H1 (cell line): ENCODE measurements around the gene BPIFB4. TPM values are rescaled to one million over a fixed set of nuclear protein-coding genes. Genes with fewer than 3 reads are reported as not detected.

ENCODE experiments used
- CTCF ChIA-PET: fragments of 300-600 bp; sonication (Branson Sonifier 250); formaldehyde crosslinking; loops from one replicate; lab custom pipeline; 2021; ENCODE audit not compliant: partially characterized antibody; lab: Charles Lee
- POLR2A ChIA-PET: fragments of 300-600 bp; sonication (Branson Sonifier 250); formaldehyde crosslinking; loops from one replicate; lab custom pipeline; 2021; ENCODE audit warnings: inconsistent platforms; ENCODE audit not compliant: partially characterized antibody; lab: Charles Lee
- DNase-seq, 2 experiments: peaks; one replicate each; pipeline versions ENCODE4 v3.0.0 to v3.0.0-alpha.2; 2010 to 2022; ENCODE audit warnings: low spot score in 2 of 2, low read depth in 1 of 2, mixed read lengths in 1 of 2
- FAIRE-seq: peaks from 2 replicates; lab custom pipeline; 2011; peaks lifted over from hg19 to GRCh38; lab: Jason Lieb, UNC
- H2AFZ ChIP-seq: 2 replicates; pipeline ENCODE4 v1.8.1; 2012; ENCODE audit warnings: low read length, inconsistent platforms
- H2AK5ac ChIP-seq: 2 replicates; pipeline ENCODE4 v1.6.1; 2013; ENCODE audit warnings: low read depth, low read length
- H2BK120ac ChIP-seq: replicated peaks from 2 replicates; pipeline ENCODE3; 2013; ENCODE audit warnings: low read depth, low read length, inconsistent platforms
- H2BK12ac ChIP-seq: 2 replicates; pipeline ENCODE4 v1.6.1; 2013; ENCODE audit warnings: low read depth, low read length
- H2BK15ac ChIP-seq: 2 replicates; pipeline ENCODE4 v1.6.1; 2013; ENCODE audit warnings: low read length
- H2BK20ac ChIP-seq: 2 replicates; pipeline ENCODE4 v1.6.1; 2013; ENCODE audit warnings: low read length
- H2BK5ac ChIP-seq: 2 replicates; pipeline ENCODE4 v1.6.1; 2013; ENCODE audit warnings: low read depth, low read length
- H3K14ac ChIP-seq: 2 replicates; pipeline ENCODE4 v1.6.1; 2013; ENCODE audit warnings: inconsistent platforms; ENCODE audit not compliant: insufficient read length
- H3K18ac ChIP-seq: 2 replicates; pipeline ENCODE4 v1.6.1; 2013; ENCODE audit warnings: low read length; ENCODE audit errors: extremely low read depth
- H3K23ac ChIP-seq: 2 replicates; pipeline ENCODE4 v1.6.1; 2013; ENCODE audit warnings: inconsistent platforms; ENCODE audit not compliant: insufficient read length
- H3K23me2 ChIP-seq: 2 replicates; pipeline ENCODE4 v1.6.1; 2013; ENCODE audit warnings: low read depth, low read length
- H3K27ac ChIP-seq: 2 replicates; pipeline ENCODE4 v1.6.1; 2011; ENCODE audit warnings: low read depth, low read length, inconsistent platforms
- H3K27me3 ChIP-seq, 4 experiments: replicated peaks in 1 of 4; 1 replicate in 1 of 4; 2 replicates in 3 of 4; pipeline versions ENCODE4 v1.6.1 to v1.8.1; 2011 to 2013; ENCODE audit warnings: low read length in 3 of 4, mild to moderate bottlenecking in 3 of 4, inconsistent platforms in 2 of 4, mixed read lengths in 2 of 4, moderate library complexity in 1 of 4; ENCODE audit not compliant: control insufficient read depth in 3 of 4, insufficient read depth in 3 of 4; ENCODE audit errors: extremely low read depth in 1 of 4
- H3K36me3 ChIP-seq, 4 experiments: 2 replicates each; pipeline versions ENCODE4 v1.6.1 to v1.8.1; 2011 to 2013; ENCODE audit warnings: mild to moderate bottlenecking in 4 of 4, low read length in 3 of 4, moderate library complexity in 2 of 4, control low read depth in 1 of 4, inconsistent platforms in 1 of 4; ENCODE audit not compliant: insufficient read depth in 4 of 4, control insufficient read depth in 2 of 4
- H3K4ac ChIP-seq: replicated peaks from 2 replicates; pipeline ENCODE3; 2013; ENCODE audit warnings: low read length, low read depth, mixed read lengths, inconsistent platforms; ENCODE audit not compliant: insufficient read length
- H3K4me1 ChIP-seq, 4 experiments: replicated peaks in 1 of 4; 1 replicate in 1 of 4; 2 replicates in 3 of 4; pipeline versions ENCODE4 v1.6.1 to v1.8.1; 2011 to 2013; ENCODE audit warnings: low read length in 3 of 4, inconsistent platforms in 2 of 4, mixed read lengths in 1 of 4; ENCODE audit not compliant: insufficient read depth in 4 of 4, control insufficient read depth in 3 of 4
- H3K4me2 ChIP-seq, 2 experiments: 2 replicates each; pipeline versions ENCODE4 v1.6.1 to v1.8.1; 2011 to 2013; ENCODE audit warnings: low read depth in 2 of 2, low read length in 2 of 2, control low read depth in 1 of 2, inconsistent platforms in 1 of 2, mild to moderate bottlenecking in 1 of 2; ENCODE audit not compliant: insufficient read depth in 1 of 2
- H3K4me3 ChIP-seq, 4 experiments: fragments of 200-600, 300-600 bp in 1 of 4; sonication (generic), shearing (Covaris generic), sonication (Bioruptor Twin) in 1 of 4; 2 replicates each; pipeline versions ENCODE4 v1.5.1 to v1.8.1; 2011 to 2016; ENCODE audit warnings: low read length in 4 of 4, low read depth in 3 of 4, control low read depth in 2 of 4, inconsistent platforms in 2 of 4, mild to moderate bottlenecking in 2 of 4, mixed read lengths in 1 of 4, moderate library complexity in 1 of 4; ENCODE audit not compliant: insufficient read depth in 2 of 4; ENCODE audit errors: extremely low read depth in 1 of 4
- H3K56ac ChIP-seq: replicated peaks from 2 replicates; pipeline ENCODE3; 2013; ENCODE audit warnings: low read depth, mild to moderate bottlenecking, mixed read lengths, low read length, inconsistent platforms; ENCODE audit not compliant: insufficient read length
- H3K79me1 ChIP-seq: 2 replicates; pipeline ENCODE4 v1.6.1; 2013; ENCODE audit warnings: low read depth, low read length, control low read depth
- H3K79me2 ChIP-seq, 2 experiments: 2 replicates each; pipeline versions ENCODE4 v1.6.1 to v1.8.1; 2012 to 2013; ENCODE audit warnings: low read length in 2 of 2, mild to moderate bottlenecking in 2 of 2, inconsistent platforms in 1 of 2; ENCODE audit not compliant: insufficient read depth in 2 of 2, control insufficient read depth in 1 of 2
- H3K9ac ChIP-seq, 4 experiments: replicated peaks in 1 of 4; 1 replicate in 1 of 4; 2 replicates in 3 of 4; pipeline versions ENCODE4 v1.6.1 to v1.8.1; 2011 to 2013; ENCODE audit warnings: low read depth in 3 of 4, low read length in 3 of 4, control low read depth in 2 of 4, mild to moderate bottlenecking in 2 of 4, moderate library complexity in 2 of 4, inconsistent platforms in 1 of 4; ENCODE audit errors: extremely low read depth in 1 of 4
- H3K9me3 ChIP-seq, 2 experiments: 2 replicates each; pipeline versions ENCODE4 v1.6.1 to v1.8.1; 2012 to 2013; ENCODE audit warnings: mild to moderate bottlenecking in 2 of 2, moderate library complexity in 2 of 2, control low read depth in 1 of 2, inconsistent platforms in 1 of 2, low read depth in 1 of 2, low read length in 1 of 2, mixed read lengths in 1 of 2; ENCODE audit not compliant: insufficient read depth in 2 of 2
- H4K20me1 ChIP-seq, 2 experiments: replicated peaks in 1 of 2; 2 replicates each; pipeline versions ENCODE3 to v1.8.1; 2011 to 2013; ENCODE audit warnings: inconsistent platforms in 2 of 2, low read length in 2 of 2, mild to moderate bottlenecking in 1 of 2; ENCODE audit not compliant: insufficient read depth in 2 of 2, control insufficient read depth in 1 of 2
- H4K5ac ChIP-seq: 2 replicates; pipeline ENCODE4 v1.6.1; 2013; ENCODE audit warnings: low read length, low read depth, mixed read lengths, inconsistent platforms; ENCODE audit not compliant: insufficient read length
- H4K8ac ChIP-seq: 2 replicates; pipeline ENCODE4 v1.8.0; 2013; ENCODE audit warnings: mild to moderate bottlenecking, moderate library complexity, low read length, inconsistent platforms; ENCODE audit not compliant: insufficient read depth; ENCODE audit errors: extremely low read depth
- H4K91ac ChIP-seq: replicated peaks from 2 replicates; pipeline ENCODE3; 2013; ENCODE audit warnings: low read length, mixed read lengths, inconsistent platforms; ENCODE audit not compliant: insufficient read length
- CREB1 ChIP-seq: IDR thresholded peaks from 2 replicates; pipeline ENCODE4 v1.6.1; 2012; ENCODE audit warnings: inconsistent platforms
- EZH2 ChIP-seq: fragments of 200-600 bp; sonication (generic); IDR thresholded peaks from 2 replicates; pipeline ENCODE4 v1.7.1; 2012; ENCODE audit warnings: low read depth, mild to moderate bottlenecking, moderate library complexity, low read length, inconsistent platforms; ENCODE audit not compliant: severe bottlenecking
- KDM1A ChIP-seq: fragments of 200-600, 300-600 bp; sonication (generic); IDR thresholded peaks from 2 replicates; pipeline ENCODE4 v1.7.1; 2016; ENCODE audit warnings: mild to moderate bottlenecking, low read length, borderline replicate concordance
- POU5F1 ChIP-seq: IDR thresholded peaks from 2 replicates; pipeline ENCODE4 v1.6.1; 2011; ENCODE audit warnings: low read depth, mild to moderate bottlenecking, low read length, moderate library complexity
- RAD21 ChIP-seq, 2 experiments: IDR thresholded peaks in 1 of 2; conservative IDR thresholded peaks in 1 of 2; 2 replicates each; pipeline ENCODE4 v1.6.1; 2011; ENCODE audit warnings: low read depth in 2 of 2, low read length in 2 of 2, improper control_type of control experiment in 1 of 2, inconsistent platforms in 1 of 2, mild to moderate bottlenecking in 1 of 2, moderate library complexity in 1 of 2
- SP2 ChIP-seq: IDR thresholded peaks from 2 replicates; pipeline ENCODE4 v1.6.1; 2012; ENCODE audit warnings: mild to moderate bottlenecking, low read length, inconsistent platforms
- WGBS, 2 experiments: shearing (Covaris generic) in 1 of 2; methylation state at CpG; one replicate each; pipeline versions ENCODE4 v1.1.6 to v1.1.7; 2013 to 2015; ENCODE audit warnings: low lambda C conversion rate in 2 of 2, mixed read lengths in 2 of 2, inconsistent platforms in 1 of 2, low coverage in 1 of 2, missing lambda C conversion rate in 1 of 2; ENCODE audit not compliant: insufficient replicate concordance in 2 of 2, insufficient coverage in 1 of 2, insufficient read length in 1 of 2; ENCODE audit errors: extremely low coverage in 1 of 2, missing lambda C conversion rate in 1 of 2; 5-methylcytosine and 5-hydroxymethylcytosine counted together
- polyA plus RNA-seq, 7 experiments: library from polyadenylated mRNA; depleted of rRNA in 3 of 7; stranded (reverse) in 5 of 7; unstranded in 2 of 7; fragments of >200 nt in 5 of 7; fragments of 200-250 nt in 2 of 7; gene quantifications; 1 replicate in 5 of 7; 2 replicates in 1 of 7; 4 replicates in 1 of 7; pipeline versions ENCODE4 v1.2.1 to v1.2.3, GENCODE V29; 2011 to 2013; ENCODE audit warnings: missing spikeins in 2 of 7, mixed read lengths in 2 of 7
- total RNA-seq: library from RNA; stranded (reverse); fragmentation: NEBNext Ultra II Directional; extraction: Animal tissue kit (Norgen Biotek cat#: 25700); gene quantifications from 2 replicates; pipeline ENCODE4 v1.2.1, GENCODE V29; 2021

The BPIFB4 gene
- total and polyA plus RNA-seq, 2 of the 8 experiments (the other 6 are each of a cell fraction or from before 2014, with no cell fraction given) = not detected

DNA sequence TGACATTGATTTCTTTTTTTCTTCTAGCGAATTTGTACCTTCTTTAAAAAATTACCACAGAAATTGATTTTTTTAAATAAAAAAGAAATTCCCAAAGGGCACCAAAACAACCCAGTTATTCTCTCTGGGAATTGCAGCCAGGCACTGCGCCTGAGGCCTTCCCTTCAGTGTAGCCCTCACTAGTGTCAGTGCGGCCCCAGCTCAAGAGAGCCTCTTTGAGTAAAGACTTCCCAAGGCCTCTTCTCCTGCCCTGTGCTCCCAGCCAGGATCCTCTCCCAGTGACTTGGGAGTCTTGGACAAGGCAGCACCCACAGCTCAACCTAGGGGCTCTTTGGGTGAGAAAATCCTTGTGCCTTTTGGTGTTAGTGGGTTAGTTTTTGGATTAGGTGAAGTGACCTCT, 41.5 kb downstream of the BPIFB4 start:
- no peaks in the 10 kb centered on the region for H3K27me3 ChIP-seq
- 91% methylated on average over 3 of the region's 3 CpGs; no CpG with 5 or more reads in 1 of the 2 experiments for WGBS, 2 experiments
- H3K27ac ChIP-seq = no peak overlapping the region
- H3K23ac ChIP-seq = no peak overlapping the region
- no peak overlapping the region for H2AK5ac ChIP-seq
- no peak overlapping the region for H3K56ac ChIP-seq
- H3K14ac ChIP-seq = no peak overlapping the region
- DNase-seq (no peak), FAIRE-seq (no peak)
- no peaks in the 10 kb centered on the region for H3K79me2 ChIP-seq
- no peak overlapping the region for H2BK20ac ChIP-seq
- H4K20me1 ChIP-seq = peaks cover 0 to 2% of the 10 kb centered on the region in 2 experiments
- H3K18ac ChIP-seq = no peak overlapping the region
- no peak overlapping the region for H4K5ac ChIP-seq
- no peak overlapping the region for H2BK12ac ChIP-seq
- TF ChIP-seq CREB1 (no peak), KDM1A (no peak), SP2 (no peak), RAD21 (IDR thresholded peaks at IDR 0.05 in 1 of 2, conservative IDR thresholded peaks at IDR 0.05 in 1 of 2; ENCODE audit: low read depth in 2 of 2, low read length in 2 of 2) (no peak), POU5F1 (no peak), EZH2 (no peak)
- no peaks in the 10 kb centered on the region for H3K79me1 ChIP-seq
- no peak overlapping the region for H2BK120ac ChIP-seq
- no peak overlapping the region for H3K4me2 ChIP-seq
- no peak overlapping the region for H3K4me3 ChIP-seq
- no peak overlapping the region for H4K8ac ChIP-seq
- H3K23me2 ChIP-seq = no peaks in the 10 kb centered on the region
- no peak overlapping the region for H2BK5ac ChIP-seq
- H3K4me1 ChIP-seq = no peaks in the 10 kb centered on the region
- no peak overlapping the region for H4K91ac ChIP-seq
- no peak overlapping the region for H2AFZ ChIP-seq
- no peak overlapping the region for H2BK15ac ChIP-seq
- H3K36me3 ChIP-seq = no peaks in the 10 kb centered on the region
- H3K9ac ChIP-seq = no peak overlapping the region
- H3K4ac ChIP-seq = no peak overlapping the region
- CTCF ChIA-PET = interaction anchor here (1.1 kb wide), 1 partner anchor 166 kb away, joined by 3 read pairs; no protein-coding TSS in a partner anchor
- peaks cover 3 to 6% of the 10 kb centered on the region in 2 experiments; a peak in 3 of 4 replicates for H3K9me3 ChIP-seq
- POLR2A ChIA-PET = no interaction called here
